ENCODE measurements around the gene NAA25. TPM values are rescaled to one million over a fixed set of nuclear protein-coding genes. Genes with fewer than 3 reads are reported as not detected.
"Not testable (repeated sequence)": the region's sequence is repeated elsewhere in the genome, so short reads cannot be mapped to it uniquely, and the experiment has no call there.

NAA25 gene
- total RNA-seq, 1 donor from 2014 or later, result 14.1 TPM

GRCh38 chr12:112007945-112008344, 100.6 kb downstream of the NAA25 start:
- Mint-ChIP-seq H3K27me3 (ENCODE audit: low read depth) (no peaks in the 10 kb centered on the region), H3K27ac (ENCODE audit: unreplicated experiment) (no peak overlapping the region), H3K9me3 (ENCODE audit: low read depth) (no peaks in the 10 kb centered on the region), H3K36me3 (ENCODE audit: low read depth) (no peaks in the 10 kb centered on the region), H3K4me3 (ENCODE audit: unreplicated experiment) (no peak overlapping the region), H3K4me1 (ENCODE audit: low read depth) (peaks cover 30% of the 10 kb centered on the region)
- no peak for DNase-seq (ENCODE audit: low spot score)
- no peak for TF ChIP-seq CTCF (IDR thresholded peaks at IDR 0.05)

DNA sequence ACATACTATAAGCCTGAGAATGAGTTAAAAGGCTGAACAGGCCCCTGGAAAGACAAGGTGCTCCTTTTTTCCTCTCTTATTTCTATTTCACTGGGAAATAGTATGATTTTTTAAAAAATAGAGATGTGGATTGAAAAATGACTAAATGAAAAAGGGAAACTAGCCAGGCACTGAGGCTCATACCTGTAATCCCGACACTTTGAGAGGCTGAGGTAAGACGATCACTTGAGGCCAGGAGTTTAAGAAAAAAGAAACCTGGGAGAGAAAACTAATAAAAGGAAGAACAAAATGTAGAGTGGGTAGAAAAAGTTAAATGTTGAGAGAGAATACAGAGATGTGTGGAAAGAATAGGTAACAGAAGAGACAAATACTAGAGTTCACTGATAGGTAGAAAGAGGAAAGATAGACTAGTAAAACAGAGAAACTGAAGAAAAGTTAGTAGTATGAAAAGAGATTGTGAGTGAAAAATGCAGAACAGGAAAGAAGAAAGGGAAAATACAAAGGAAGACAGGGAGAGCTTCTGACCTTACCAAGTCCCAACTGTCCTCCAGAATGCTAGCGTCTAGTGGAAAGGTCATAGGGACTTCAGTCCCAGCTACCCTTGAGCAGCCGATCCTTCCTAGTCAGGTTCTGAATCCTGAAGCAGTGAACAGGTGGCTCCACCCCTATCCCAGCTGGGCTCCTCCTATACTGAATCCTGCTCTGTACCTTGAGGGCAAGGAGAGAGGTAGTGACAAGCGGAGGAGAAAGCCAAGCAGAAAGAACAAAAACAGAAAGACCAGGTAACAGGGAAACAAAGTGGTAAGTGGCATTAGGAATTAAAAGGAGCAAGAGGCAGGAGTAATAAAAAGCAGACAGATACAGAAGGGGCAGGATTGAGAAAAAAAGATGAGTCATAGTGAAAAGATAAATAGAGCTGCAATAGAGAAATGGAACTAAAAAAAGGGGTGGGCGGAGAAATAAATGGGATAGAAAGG, 102.9 kb downstream of the NAA25 start:
- no peak overlapping the region for H3K4me3 Mint-ChIP-seq (ENCODE audit: unreplicated experiment)
- H3K9me3 Mint-ChIP-seq (ENCODE audit: low read depth), result no peaks in the 10 kb centered on the region
- H3K27me3 Mint-ChIP-seq (ENCODE audit: low read depth), result no peaks in the 10 kb centered on the region
- peak overlapping the region; percentile 79 for H3K27ac Mint-ChIP-seq (ENCODE audit: unreplicated experiment)
- no peaks in the 10 kb centered on the region for H3K36me3 Mint-ChIP-seq (ENCODE audit: low read depth)
- no peak for TF ChIP-seq CTCF (IDR thresholded peaks at IDR 0.05)
- peaks cover 21% of the 10 kb centered on the region for H3K4me1 Mint-ChIP-seq (ENCODE audit: low read depth)
- no peak for DNase-seq (ENCODE audit: low spot score)

DNA sequence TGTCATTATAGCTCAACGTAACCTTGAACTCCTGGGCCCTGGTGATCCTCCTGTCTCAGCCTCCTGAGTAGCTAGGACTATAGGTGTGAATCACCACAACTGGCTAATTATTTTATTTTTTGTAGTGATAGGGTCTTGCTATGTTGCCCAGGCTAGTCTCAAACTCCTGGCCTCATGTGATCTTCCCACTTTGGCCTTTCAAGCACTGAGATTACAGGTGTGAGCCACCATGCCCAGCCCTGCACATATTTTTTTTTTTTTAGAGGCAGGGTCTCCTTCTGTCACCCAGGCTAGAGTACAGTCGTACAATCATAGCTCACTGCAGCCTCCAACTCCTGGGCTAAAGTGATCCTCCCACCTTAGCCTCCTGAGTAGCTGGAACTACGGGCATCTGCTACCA, 104.5 kb downstream of the NAA25 start:
- no peak overlapping the region for H3K27ac Mint-ChIP-seq (ENCODE audit: unreplicated experiment)
- no peak for TF ChIP-seq CTCF (IDR thresholded peaks at IDR 0.05)
- H3K4me3 Mint-ChIP-seq (ENCODE audit: unreplicated experiment), result no peak overlapping the region

DNA sequence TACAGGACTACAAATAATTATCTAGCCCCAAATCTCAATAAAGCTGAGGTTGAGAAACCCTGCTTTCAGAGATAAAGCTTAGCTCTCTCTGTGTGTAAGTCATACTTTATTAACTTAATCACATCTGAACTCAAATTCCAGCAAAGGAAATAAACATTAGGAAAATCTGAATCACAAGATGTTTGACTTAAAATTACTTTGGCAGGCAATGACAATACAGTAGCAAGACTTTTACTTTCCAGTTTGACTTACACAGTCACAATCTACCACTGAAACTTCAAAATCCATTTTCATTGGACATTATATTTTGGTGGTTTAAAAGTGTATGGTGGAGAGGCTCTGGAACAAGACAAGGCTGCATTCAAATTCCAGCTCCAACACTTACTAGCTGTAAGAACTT, 107.0 kb downstream of the NAA25 start:
- H3K27ac Mint-ChIP-seq (ENCODE audit: unreplicated experiment), result no peak overlapping the region
- H3K27me3 Mint-ChIP-seq (ENCODE audit: low read depth), result no peaks in the 10 kb centered on the region
- no peaks in the 10 kb centered on the region for H3K9me3 Mint-ChIP-seq (ENCODE audit: low read depth)
- no peak overlapping the region for H3K4me3 Mint-ChIP-seq (ENCODE audit: unreplicated experiment)
- H3K36me3 Mint-ChIP-seq (ENCODE audit: low read depth), result no peaks in the 10 kb centered on the region
- DNase-seq (ENCODE audit: low spot score), result no peak
- peaks cover 20% of the 10 kb centered on the region for H3K4me1 Mint-ChIP-seq (ENCODE audit: low read depth)
- TF ChIP-seq CTCF (IDR thresholded peaks at IDR 0.05), result no peak

More for the DNA sequence above, 104.5 kb downstream of the NAA25 start:
- DNase-seq (ENCODE audit: low spot score), result no peak
- H3K27me3 Mint-ChIP-seq (ENCODE audit: low read depth), result no peaks in the 10 kb centered on the region
- no peaks in the 10 kb centered on the region for H3K36me3 Mint-ChIP-seq (ENCODE audit: low read depth)
- no peaks in the 10 kb centered on the region for H3K9me3 Mint-ChIP-seq (ENCODE audit: low read depth)
- H3K4me1 Mint-ChIP-seq (ENCODE audit: low read depth), result peaks cover 21% of the 10 kb centered on the region

- peaks cover 13% of the 10 kb centered on the region for H3K4me1 Mint-ChIP-seq (ENCODE audit: low read depth)
- H3K27ac Mint-ChIP-seq (ENCODE audit: unreplicated experiment), result no peak overlapping the region
- TF ChIP-seq CTCF (IDR thresholded peaks at IDR 0.05), result no peak
- no peaks in the 10 kb centered on the region for H3K9me3 Mint-ChIP-seq (ENCODE audit: low read depth)
- no peak overlapping the region for H3K4me3 Mint-ChIP-seq (ENCODE audit: unreplicated experiment)
- H3K27me3 Mint-ChIP-seq (ENCODE audit: low read depth), result no peaks in the 10 kb centered on the region
- DNase-seq (ENCODE audit: low spot score), result no peak
- no peaks in the 10 kb centered on the region for H3K36me3 Mint-ChIP-seq (ENCODE audit: low read depth)
Observed at GRCh38 chr12:112000820-112001219, 107.8 kb downstream of the NAA25 start.

DNA sequence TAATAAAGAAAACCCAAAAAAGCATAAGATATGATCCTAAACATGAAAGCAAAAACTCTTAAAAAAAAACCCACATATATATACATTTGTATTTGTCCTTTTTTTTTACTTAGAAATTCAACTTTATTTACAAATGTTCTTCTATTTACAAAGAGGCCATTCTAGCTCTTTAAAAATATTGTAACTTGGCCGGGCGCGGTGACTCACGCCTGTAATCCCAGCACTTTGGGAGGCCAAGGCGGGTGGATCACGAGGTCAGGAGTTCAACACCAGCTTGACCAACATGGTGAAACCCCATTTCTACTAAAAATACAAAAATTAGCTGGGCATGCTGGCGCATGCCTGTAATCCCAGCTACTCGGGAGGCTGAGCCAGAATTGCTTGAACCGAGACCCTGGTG, 109.5 kb downstream of the NAA25 start:
- H3K36me3 Mint-ChIP-seq (ENCODE audit: low read depth); DNase-seq (ENCODE audit: low spot score); H3K4me3 Mint-ChIP-seq (ENCODE audit: unreplicated experiment); H3K4me1 Mint-ChIP-seq (ENCODE audit: low read depth); H3K9me3 Mint-ChIP-seq (ENCODE audit: low read depth); H3K27ac Mint-ChIP-seq (ENCODE audit: unreplicated experiment); H3K27me3 Mint-ChIP-seq (ENCODE audit: low read depth): not testable (repeated sequence)

Data from chondrocyte (in vitro differentiated cells).